Esophagus squamous epithelium (tissue), 4 donors: ENCODE data around the gene MAP7D1.

ENCODE experiments used
- CTCF ChIP-seq, 6 experiments: fragments of 450-650 bp in 4 of 6; fragments of 200-600 bp in 2 of 6; sonication (generic) in 2 of 6; IDR thresholded peaks; one replicate each; pipeline ENCODE4 v1.5.1; 2016 to 2019; ENCODE audit warnings: antibody characterized with exemption in 6 of 6, mild to moderate bottlenecking in 4 of 6, moderate library complexity in 4 of 6
- POLR2A ChIP-seq, 4 donors: fragments of 450-650 bp; IDR thresholded peaks; one replicate each; pipeline ENCODE4 v1.6.1; 2017; ENCODE audit warnings: antibody characterized with exemption in 4 of 4, mild to moderate bottlenecking in 4 of 4, moderate library complexity in 3 of 4

- TF ChIP-seq CTCF (IDR thresholded peaks at IDR 0.05) (peak; percentile 20 to 63 (median 57)), POLR2A (IDR thresholded peaks at IDR 0.05) (no peak)
Measured at GRCh38 chr1:36134505-36135329, 21.2 kb upstream of the MAP7D1 start.
